Medulla oblongata (tissue), 1 donor: Measurements from ENCODE around the gene HSF2BP.
A peak's percentile ranks its signal among the peaks of the same experiment; 100 is the strongest.
"Not testable (repeated sequence)": the region's sequence is repeated elsewhere in the genome, so short reads cannot be mapped to it uniquely, and the experiment has no call there.

Experiments used
- DNase-seq: peaks from one replicate; pipeline ENCODE4 v3.0.0-alpha.2; 2015; ENCODE audit errors: extremely low spot score

HSF2BP gene

DNA sequence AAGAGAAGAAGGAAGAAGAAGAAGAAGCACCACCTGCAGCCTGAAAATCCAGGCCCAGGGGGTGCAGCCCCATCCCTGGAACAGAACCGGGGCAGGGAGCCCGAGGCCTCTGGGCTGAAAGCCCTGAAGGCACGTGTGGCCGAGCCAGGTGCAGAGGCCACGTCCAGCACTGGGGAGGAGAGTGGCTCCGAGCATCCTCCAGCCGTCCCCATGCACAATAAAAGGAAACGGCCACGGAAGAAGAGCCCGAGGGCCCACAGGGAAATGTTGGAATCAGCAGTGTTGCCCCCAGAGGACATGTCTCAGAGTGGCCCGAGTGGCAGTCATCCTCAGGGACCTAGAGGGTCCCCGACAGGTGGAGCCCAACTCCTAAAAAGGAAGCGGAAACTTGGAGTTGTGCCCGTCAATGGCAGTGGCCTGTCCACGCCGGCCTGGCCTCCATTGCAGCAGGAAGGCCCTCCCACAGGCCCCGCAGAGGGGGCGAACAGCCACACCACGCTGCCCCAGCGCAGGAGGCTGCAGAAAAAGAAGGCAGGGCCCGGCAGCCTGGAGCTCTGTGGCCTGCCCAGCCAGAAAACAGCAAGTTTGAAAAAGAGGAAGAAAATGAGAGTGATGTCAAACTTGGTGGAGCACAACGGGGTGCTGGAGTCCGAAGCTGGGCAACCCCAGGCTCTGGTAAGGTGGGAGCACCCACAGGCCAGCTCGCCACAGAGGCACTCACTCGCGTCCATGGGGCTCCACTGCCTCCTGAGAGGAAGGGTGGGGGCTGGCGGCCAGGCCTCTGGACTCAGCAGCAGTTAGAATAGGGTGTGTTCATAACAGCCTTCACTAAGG, 28.5 kb upstream of the HSF2BP start:
- DNase-seq: no peak

- DNase-seq: peak; percentile 45
These were observed 27.7 kb upstream of the HSF2BP start for GRCh38 chr21:43686811-43687565.

GRCh38 chr21:43684424-43684823, 25.1 kb upstream of the HSF2BP start:
- DNase-seq: no peak

GRCh38 chr21:43681650-43682049, 22.4 kb upstream of the HSF2BP start:
- DNase-seq: no peak

DNA sequence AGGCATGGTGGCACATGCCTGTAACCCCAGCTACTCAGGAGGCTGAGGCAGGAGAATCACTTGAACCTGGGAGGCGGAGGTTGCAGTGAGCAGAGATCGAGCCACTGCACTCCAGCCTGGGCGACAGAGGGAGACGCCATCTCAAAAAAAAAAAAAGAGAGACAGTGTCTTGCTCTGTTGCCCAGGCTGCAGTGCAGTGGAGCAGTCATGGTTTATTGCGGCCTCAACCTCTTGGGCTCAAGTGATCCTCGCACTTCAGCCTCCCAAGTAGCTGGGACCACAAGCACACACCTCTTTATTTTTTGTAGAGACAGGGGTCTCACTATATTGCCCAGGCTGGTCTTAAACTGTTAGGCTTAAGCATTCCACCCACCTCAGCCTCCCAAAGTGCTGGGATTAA, 21.1 kb upstream of the HSF2BP start:
- DNase-seq: not testable (repeated sequence)

DNA sequence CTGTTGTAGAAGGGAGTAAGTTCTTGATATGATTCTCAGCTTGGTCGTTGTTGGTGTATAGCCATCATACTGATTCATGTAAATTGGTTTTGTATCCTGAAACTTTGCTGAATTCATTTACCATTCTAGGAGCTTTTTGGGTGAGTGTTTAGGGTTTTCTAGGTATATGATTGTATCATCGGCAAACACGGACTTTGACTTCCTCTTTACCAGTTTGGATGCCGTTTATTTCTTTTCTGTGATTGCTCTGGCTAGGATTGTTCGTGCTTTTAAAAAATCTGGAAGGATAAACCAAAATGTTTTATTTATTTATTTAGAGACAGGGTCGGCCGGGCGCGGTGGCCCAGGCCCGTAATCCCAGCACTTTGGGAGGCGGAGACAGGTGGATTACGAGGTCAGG, 20.7 kb upstream of the HSF2BP start:
- no peak for DNase-seq

DNA sequence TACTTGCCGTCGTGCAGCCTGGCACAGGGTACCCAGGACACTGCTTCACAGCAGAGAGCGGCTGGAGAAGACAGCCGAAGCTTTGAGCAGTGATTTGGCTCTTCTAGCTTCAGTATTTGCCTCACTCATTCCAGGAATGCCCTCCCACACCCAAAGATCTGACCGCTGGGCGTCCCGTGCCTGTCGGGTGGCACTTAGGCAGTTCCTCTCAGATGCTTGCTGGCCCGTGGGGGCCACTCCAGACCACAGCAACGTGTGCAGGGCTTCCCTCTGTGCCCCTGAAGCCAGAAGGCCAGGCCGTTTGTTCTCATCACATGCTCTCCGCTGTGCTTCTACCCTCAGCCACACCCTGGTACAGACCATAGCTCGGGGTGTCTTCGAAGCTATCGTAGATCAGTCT, 17.1 kb upstream of the HSF2BP start:
- no peak for DNase-seq

GRCh38 chr21:43675871-43676270, 16.6 kb upstream of the HSF2BP start:
- DNase-seq: no peak

- DNase-seq: no peak
These were observed 10.7 kb upstream of the HSF2BP start for GRCh38 chr21:43669828-43670605.

GRCh38 chr21:43667191-43667904, 8.1 kb upstream of the HSF2BP start:
- no peak for DNase-seq

- DNase-seq: no peak
These were observed 6.6 kb upstream of the HSF2BP start for GRCh38 chr21:43665879-43666278.

- DNase-seq: no peak
These were observed 5.1 kb upstream of the HSF2BP start for GRCh38 chr21:43664358-43664757.

- no peak for DNase-seq
These were observed 3.7 kb upstream of the HSF2BP start for GRCh38 chr21:43663033-43663432.

- DNase-seq: no peak
These were observed 3.0 kb upstream of the HSF2BP start for GRCh38 chr21:43662286-43662685.

DNA sequence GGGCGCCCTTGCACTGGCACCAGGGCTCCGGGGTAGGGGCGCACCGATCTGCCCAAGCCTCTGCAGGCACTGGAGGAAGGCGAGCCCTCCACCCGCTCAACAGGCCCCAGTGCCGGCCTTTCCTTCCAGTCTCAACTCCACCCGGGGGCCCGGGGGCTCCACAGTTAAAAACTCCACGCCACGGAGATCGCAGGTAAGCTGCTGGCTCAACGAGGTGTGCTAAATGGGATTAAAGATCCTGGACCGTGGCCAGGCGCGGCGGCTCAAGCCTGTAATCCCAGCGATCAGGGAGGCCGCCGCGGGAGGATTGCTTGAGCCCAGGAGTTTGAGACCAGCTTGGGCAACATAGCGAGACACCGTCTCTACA, 536 bp downstream of the HSF2BP start:
- no peak for DNase-seq

GRCh38 chr21:43658088-43658741, 1.1 kb downstream of the HSF2BP start:
- DNase-seq: no peak

DNA sequence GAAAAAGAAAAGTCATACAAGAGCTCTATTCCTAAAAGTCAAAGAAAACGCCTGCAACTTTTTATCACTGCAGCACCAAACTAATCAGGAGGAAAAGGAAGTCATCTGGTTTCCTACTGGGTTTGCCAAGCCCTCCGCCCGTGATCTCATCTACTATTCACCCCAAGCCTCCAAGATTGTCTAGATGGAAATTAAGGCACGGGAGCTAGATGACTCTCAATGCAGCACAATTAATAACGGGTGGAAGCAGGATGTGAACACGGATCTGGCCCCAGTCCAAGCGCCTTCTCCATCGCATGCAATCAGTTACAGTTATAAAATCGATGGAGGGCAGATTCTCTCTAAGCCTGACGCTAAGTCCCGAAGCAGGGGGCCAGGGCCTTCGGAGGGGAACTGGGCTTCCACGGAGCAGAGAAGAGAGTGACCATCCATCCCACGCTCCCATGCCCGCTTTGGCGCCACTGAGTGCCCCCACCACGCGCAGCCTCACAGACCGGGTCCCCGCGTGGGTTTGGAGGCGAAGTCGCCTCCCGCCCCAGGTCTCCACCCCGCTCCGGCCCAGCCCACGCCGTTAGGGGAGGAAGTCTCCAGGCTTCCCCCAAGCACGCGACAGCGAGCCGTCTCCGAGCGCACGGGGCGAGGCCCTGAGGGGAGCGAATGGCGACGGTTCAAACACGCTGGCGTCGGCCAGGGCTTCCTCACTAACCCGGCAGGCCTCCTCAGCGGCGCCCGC, 1.8 kb downstream of the HSF2BP start:
- no peak for DNase-seq

GRCh38 chr21:43654806-43655489, 4.3 kb downstream of the HSF2BP start:
- no peak for DNase-seq

DNA sequence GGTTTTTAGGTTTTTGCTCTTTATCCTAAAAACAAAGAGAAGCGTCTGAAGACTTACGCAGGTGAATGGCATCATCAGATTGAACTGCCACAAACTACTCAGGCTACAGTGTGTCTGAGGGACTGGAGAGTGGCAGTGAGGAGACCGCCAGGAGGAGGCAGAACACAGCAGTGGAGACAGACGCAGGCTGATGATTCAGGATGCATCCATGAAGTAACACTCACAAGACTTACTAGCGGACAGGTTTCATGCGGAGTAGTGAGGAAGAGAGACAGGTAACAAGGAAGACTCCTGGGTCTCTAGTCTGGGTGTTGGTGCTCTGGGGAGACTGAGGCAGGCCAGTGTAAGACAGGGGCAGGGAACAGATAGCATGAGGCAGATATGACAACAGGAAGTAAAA, 5.7 kb downstream of the HSF2BP start:
- no peak for DNase-seq

GRCh38 chr21:43652616-43653015, 6.7 kb downstream of the HSF2BP start:
- DNase-seq: no peak
